ENCODE results near the gene ATR. TPM values are rescaled to one million over a fixed set of nuclear protein-coding genes. Genes with fewer than 3 reads are reported as not detected.
"Not testable (repeated sequence)": the region's sequence is repeated elsewhere in the genome, so short reads cannot be mapped to it uniquely, and the experiment has no call there.

Gene ATR
- polyA plus RNA-seq, 2 of the 4 experiments (the other 2 are of a cell fraction) = 13.9 to 36.2 TPM

- TF ChIP-seq CBX2 (IDR thresholded peaks at IDR 0.05; ENCODE audit: borderline replicate concordance, low read depth) (no peak), GATA3 (IDR thresholded peaks at IDR 0.05; ENCODE audit: borderline replicate concordance) (peak; percentile 52; the same call in 1 of the 2 replicates), NPAS2 (CRISPR knock-in tag; IDR thresholded peaks at IDR 0.05; ENCODE audit: borderline replicate concordance) (no peak), SMC3 (IDR thresholded peaks at IDR 0.05) (peak; percentile 49; the same call in 2 of the 3 replicates), CHD2 (IDR thresholded peaks at IDR 0.05; ENCODE audit: low read length, partially characterized antibody) (no peak), NFE2L2 (conservative IDR thresholded peaks at IDR 0.05; ENCODE audit: low read length) (no peak)
These were observed 17.6 kb upstream of the ATR start, which contains the start of gene PLS1 (continued) for GRCh38 chr3:142595951-142596725.

GRCh38 chr3:142595581-142595950, 17.0 kb upstream of the ATR start:
- no peak for FAIRE-seq
- DNase-seq (ENCODE audit: low read depth in 1 of 2, low spot score in 1 of 2) = peak; percentile 40 to 58
- TF ChIP-seq ESRRA (IDR thresholded peaks at IDR 0.05; ENCODE audit: borderline replicate concordance, low read length) (no peak), FOXS1 (CRISPR knock-in tag; IDR thresholded peaks at IDR 0.05) (no peak), USF2 (IDR thresholded peaks at IDR 0.05) (peak; percentile 65), FOSL2 (IDR thresholded peaks at IDR 0.05) (no peak), FOSL2 (CRISPR knock-in tag; IDR thresholded peaks at IDR 0.05) (peak; percentile 43; the same call in 1 of the 2 replicates), REST (IDR thresholded peaks at IDR 0.05) (no peak), MAX (IDR thresholded peaks at IDR 0.05) (peak; percentile 31; the same call in 1 of the 2 replicates), JUNB (IDR thresholded peaks at IDR 0.05) (0 out of 2 replicates have a peak, but pooled peaks have one; percentile 5)
- peak; percentile 49 to 64; a peak in 5 of 6 replicates for ATAC-seq
- H3K4me3 ChIP-seq = peak overlapping the region; percentile 56
- H3K4me2 ChIP-seq = peak overlapping the region; percentile 83
- 5% methylated on average over 7 of the region's 7 CpGs for WGBS (ENCODE audit: missing lambda C conversion rate)
- ChIA-PET CTCF (interaction anchor here (0.6 to 2.1 kb wide), 4 partner anchors 8 to 399 kb away, joined by 3 to 10 read pairs (median 5); no protein-coding TSS in a partner anchor), POLR2A (interaction anchor here (0.6 to 3.0 kb wide), 4 partner anchors 17 to 129 kb away, joined by 3 to 19 read pairs (median 7); partner anchors contain the start of genes ATR and TRPC1)
- peaks cover 17% of the 10 kb centered on the region for H3K4me1 ChIP-seq
- peak overlapping the region; percentile 90 to 93 for H3K27ac ChIP-seq
- no peaks in the 10 kb centered on the region for H3K9me3 ChIP-seq

GRCh38 chr3:142595141-142595540, 16.6 kb upstream of the ATR start:
- DNase-seq (ENCODE audit: low read depth in 1 of 2, low spot score in 1 of 2) (no peak), ATAC-seq (no peak), FAIRE-seq (no peak)
- 7% methylated on average over 1 of the region's 1 CpG for WGBS (ENCODE audit: missing lambda C conversion rate)
- H3K4me2 ChIP-seq = peak overlapping the region; percentile 83
- peaks cover 17% of the 10 kb centered on the region for H3K4me1 ChIP-seq
- H3K4me3 ChIP-seq = peak overlapping the region; percentile 56; the same call in 2 of the 3 replicates
- TF ChIP-seq HEYL (CRISPR knock-in tag; IDR thresholded peaks at IDR 0.05) = no peak
- no peak for TF ChIP-seq ZSCAN20 (CRISPR knock-in tag; IDR thresholded peaks at IDR 0.05)
- H3K27ac ChIP-seq = peak overlapping the region; percentile 90 to 93
- POLR2A ChIA-PET = no interaction called here
- CTCF ChIA-PET = interaction anchor here (0.6 to 2.1 kb wide), 3 partner anchors 8 to 399 kb away, joined by 4 to 10 read pairs (median 6); no protein-coding TSS in a partner anchor
- H3K9me3 ChIP-seq = no peaks in the 10 kb centered on the region

GRCh38 chr3:142592268-142592667, 13.7 kb upstream of the ATR start:
- POLR2A ChIA-PET; ATAC-seq; H3K27ac ChIP-seq; H3K4me3 ChIP-seq; H3K4me2 ChIP-seq; H3K9me3 ChIP-seq; DNase-seq (ENCODE audit: low read depth in 1 of 2, low spot score in 1 of 2); FAIRE-seq; H3K4me1 ChIP-seq: not testable (repeated sequence)
- CTCF ChIA-PET = interaction anchor here (0.8 to 1.5 kb wide), 3 partner anchors 9 to 236 kb away, joined by 3 to 9 read pairs (median 3); no protein-coding TSS in a partner anchor
- WGBS (ENCODE audit: missing lambda C conversion rate) = 97% methylated on average over 7 of the region's 7 CpGs
